ENCODE data around the gene SUFU.
A peak's percentile ranks its signal among the peaks of the same experiment; 100 is the strongest.

Gene SUFU

DNA sequence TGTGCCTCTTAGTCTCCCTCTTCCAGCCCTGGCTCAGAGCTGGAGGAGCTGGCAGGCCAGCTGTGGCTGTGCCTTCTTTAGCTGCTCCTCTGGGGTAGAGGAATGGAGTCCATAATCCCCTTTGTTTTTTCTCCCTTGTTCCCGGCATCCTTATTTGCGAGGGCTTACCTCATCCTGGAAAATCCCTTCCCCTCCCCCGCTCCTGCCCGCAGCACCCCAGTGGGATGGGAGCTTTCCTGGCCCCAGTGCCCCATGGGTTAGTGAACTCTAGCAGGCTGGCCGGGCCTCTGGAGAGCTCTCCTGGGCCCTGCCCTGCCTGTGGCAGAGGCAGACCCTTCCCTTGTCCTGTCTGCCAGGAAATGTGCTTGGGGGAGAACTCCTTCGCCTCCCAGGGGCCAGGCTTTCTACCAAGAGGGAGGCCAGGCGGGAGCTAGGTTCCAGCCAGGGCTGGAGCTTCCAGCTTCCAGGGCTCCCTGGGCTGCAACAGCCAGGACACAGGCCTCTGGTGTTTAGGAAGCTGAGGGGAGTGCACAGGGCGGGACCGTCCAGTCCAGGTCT, 124.0 kb downstream of the SUFU start:
- Histone ChIP-seq H3K36me3 (ENCODE audit: insufficient read depth, insufficient read length, low read length) (peaks cover 11% of the 10 kb centered on the region), H3K4me1 (ENCODE audit: insufficient read depth, insufficient read length) (peaks cover 31% of the 10 kb centered on the region), H3K9ac (ENCODE audit: insufficient read length, low read depth) (peak overlapping the region; percentile 76), H3K4me3 (ENCODE audit: insufficient read length, low read depth) (no peak overlapping the region), H3K27me3 (ENCODE audit: insufficient read depth, insufficient read length) (no peaks in the 10 kb centered on the region), H3K9me3 (ENCODE audit: insufficient read depth, low read length) (0 out of 2 replicates have a peak, but pooled peaks cover 7% of the 10 kb centered on the region)
- peak; percentile 72 for DNase-seq (ENCODE audit: low read depth, low spot score)
- TF ChIP-seq ZNF274 (IDR thresholded peaks at IDR 0.05; ENCODE audit: low read depth, low read length) (no peak), YY1 (IDR thresholded peaks at IDR 0.05; ENCODE audit: insufficient read depth, insufficient read length) (no peak), SUZ12 (IDR thresholded peaks at IDR 0.05; ENCODE audit: extremely low read depth, insufficient read depth, insufficient read length) (no peak)

DNA sequence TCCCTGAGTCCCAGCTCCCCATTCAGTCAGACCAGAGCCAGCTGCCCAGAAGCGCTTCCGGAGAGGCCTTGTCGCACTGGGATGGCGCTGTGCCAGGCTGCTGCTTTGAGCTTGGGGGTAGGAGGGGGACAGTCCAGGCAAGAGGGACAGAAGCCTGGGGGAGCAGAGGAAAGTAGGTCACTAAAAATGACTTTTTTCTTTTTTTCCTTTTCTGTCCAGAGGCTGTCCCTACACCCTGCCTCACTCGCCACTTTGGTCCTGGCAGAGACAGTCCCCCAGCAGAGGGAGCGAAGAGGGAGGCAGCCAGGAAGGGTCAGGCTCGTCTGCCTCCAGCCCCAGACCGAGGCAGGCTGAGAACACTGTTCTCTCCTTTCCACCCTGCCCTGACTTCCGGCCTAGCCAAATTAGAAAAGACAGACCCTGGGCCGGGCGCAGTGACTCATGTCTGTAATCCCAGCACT, 124.7 kb downstream of the SUFU start:
- Histone ChIP-seq H3K4me1 (ENCODE audit: insufficient read depth, insufficient read length) (peaks cover 33% of the 10 kb centered on the region), H3K9ac (ENCODE audit: insufficient read length, low read depth) (peak overlapping the region; percentile 74), H3K9me3 (ENCODE audit: insufficient read depth, low read length) (0 out of 2 replicates have a peak, but pooled peaks cover 7% of the 10 kb centered on the region), H3K36me3 (ENCODE audit: insufficient read depth, insufficient read length, low read length) (peaks cover 11% of the 10 kb centered on the region), H3K4me3 (ENCODE audit: insufficient read length, low read depth) (no peak overlapping the region), H3K27me3 (ENCODE audit: insufficient read depth, insufficient read length) (no peaks in the 10 kb centered on the region)
- no peak for TF ChIP-seq SUZ12 (IDR thresholded peaks at IDR 0.05; ENCODE audit: extremely low read depth, insufficient read depth, insufficient read length)
- no peak for TF ChIP-seq ZNF274 (IDR thresholded peaks at IDR 0.05; ENCODE audit: low read depth, low read length)
- no peak for DNase-seq (ENCODE audit: low read depth, low spot score)

DNA sequence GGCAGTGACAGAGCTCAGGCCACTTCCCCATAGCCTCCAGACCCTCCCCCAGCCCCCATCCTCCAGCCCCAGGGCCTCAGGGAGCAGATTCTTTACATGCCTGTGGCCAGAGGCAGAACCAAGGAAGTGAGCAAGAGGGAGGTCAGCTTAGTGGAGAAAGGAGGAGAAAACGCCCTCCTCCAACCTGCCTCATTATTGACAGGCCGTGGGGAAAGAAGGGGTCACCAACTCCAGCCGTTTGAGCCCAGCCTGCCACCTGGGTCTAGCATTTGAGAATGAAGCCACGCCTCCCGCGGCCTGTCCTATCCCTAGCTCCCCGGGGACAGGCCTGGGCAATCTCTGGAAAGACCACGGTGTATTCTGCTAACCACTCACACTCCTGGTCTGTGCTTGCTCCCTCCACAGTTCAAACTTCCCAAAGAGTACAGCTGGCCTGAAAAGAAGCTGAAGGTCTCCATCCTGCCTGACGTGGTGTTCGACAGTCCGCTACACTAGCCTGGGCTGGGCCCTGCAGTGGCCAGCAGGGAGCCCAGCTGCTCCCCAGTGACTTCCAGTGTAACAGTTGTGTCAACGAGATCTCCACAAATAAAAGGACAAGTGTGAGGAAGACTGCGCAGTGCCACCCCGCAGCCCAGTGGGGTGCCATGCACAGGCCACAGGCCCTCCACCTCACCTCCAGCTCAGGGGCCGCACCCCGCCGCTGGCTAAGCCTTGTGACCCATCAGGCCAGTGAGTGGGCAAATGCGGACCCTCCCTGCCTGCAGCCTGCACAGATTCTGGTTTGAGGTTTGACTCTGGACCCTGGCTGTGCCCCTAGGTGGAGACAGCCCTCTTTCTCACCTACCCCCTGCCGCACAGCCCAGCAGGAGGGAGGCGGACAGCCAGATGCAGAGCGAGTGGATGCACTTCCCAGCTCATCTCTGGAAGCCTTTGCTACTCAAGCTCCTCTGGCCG, 126.2 kb downstream of the SUFU start:
- Histone ChIP-seq H3K36me3 (ENCODE audit: insufficient read depth, insufficient read length, low read length) (peaks cover 11% of the 10 kb centered on the region), H3K4me1 (ENCODE audit: insufficient read depth, insufficient read length) (peaks cover 40% of the 10 kb centered on the region), H3K4me3 (ENCODE audit: insufficient read length, low read depth) (peak overlapping the region; percentile 0), H3K9ac (ENCODE audit: insufficient read length, low read depth) (peak overlapping the region; percentile 63), H3K9me3 (ENCODE audit: insufficient read depth, low read length) (no peaks in the 10 kb centered on the region), H3K27me3 (ENCODE audit: insufficient read depth, insufficient read length) (no peaks in the 10 kb centered on the region)
- no peak for TF ChIP-seq SUZ12 (IDR thresholded peaks at IDR 0.05; ENCODE audit: extremely low read depth, insufficient read depth, insufficient read length)
- no peak for TF ChIP-seq ZNF274 (IDR thresholded peaks at IDR 0.05; ENCODE audit: low read depth, low read length)
- no peak for TF ChIP-seq YY1 (IDR thresholded peaks at IDR 0.05; ENCODE audit: insufficient read depth, insufficient read length)
- peak; percentile 86 for DNase-seq (ENCODE audit: low read depth, low spot score)

DNA sequence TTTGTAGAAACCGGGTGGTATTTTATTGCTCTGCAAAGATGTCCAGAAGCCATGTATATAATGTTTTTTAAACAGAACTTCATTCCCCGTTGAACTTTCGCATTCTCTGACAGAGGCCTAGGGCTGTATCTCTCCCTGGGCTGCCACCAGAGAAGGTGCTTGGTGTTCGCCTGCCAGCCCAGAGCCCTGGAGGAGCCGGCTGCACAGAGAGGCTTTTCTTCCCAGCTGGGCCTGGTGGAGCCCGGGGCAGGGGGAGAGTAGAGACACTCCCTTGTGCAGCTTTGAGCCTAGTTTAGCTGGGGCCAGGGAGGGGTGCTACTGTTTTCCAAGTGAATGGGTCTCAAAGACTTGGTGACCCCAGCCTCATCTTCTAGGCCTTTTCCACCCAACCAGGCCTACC, 126.9 kb downstream of the SUFU start:
- Histone ChIP-seq H3K4me1 (ENCODE audit: insufficient read depth, insufficient read length) (peaks cover 40% of the 10 kb centered on the region), H3K36me3 (ENCODE audit: insufficient read depth, insufficient read length, low read length) (peaks cover 11% of the 10 kb centered on the region), H3K9ac (ENCODE audit: insufficient read length, low read depth) (peak overlapping the region; percentile 63), H3K4me3 (ENCODE audit: insufficient read length, low read depth) (no peak overlapping the region), H3K9me3 (ENCODE audit: insufficient read depth, low read length) (no peaks in the 10 kb centered on the region), H3K27me3 (ENCODE audit: insufficient read depth, insufficient read length) (no peaks in the 10 kb centered on the region)
- no peak for DNase-seq (ENCODE audit: low read depth, low spot score)
- TF ChIP-seq ZNF274 (IDR thresholded peaks at IDR 0.05; ENCODE audit: low read depth, low read length): no peak
- no peak for TF ChIP-seq SUZ12 (IDR thresholded peaks at IDR 0.05; ENCODE audit: extremely low read depth, insufficient read depth, insufficient read length)
- TF ChIP-seq YY1 (IDR thresholded peaks at IDR 0.05; ENCODE audit: insufficient read depth, insufficient read length): no peak

GRCh38 chr10:102631525-102632393, 128.0 kb downstream of the SUFU start:
- Histone ChIP-seq H3K27me3 (ENCODE audit: insufficient read depth, insufficient read length) (no peaks in the 10 kb centered on the region), H3K4me3 (ENCODE audit: insufficient read length, low read depth) (no peak overlapping the region), H3K36me3 (ENCODE audit: insufficient read depth, insufficient read length, low read length) (peaks cover 11% of the 10 kb centered on the region), H3K4me1 (ENCODE audit: insufficient read depth, insufficient read length) (peaks cover 36% of the 10 kb centered on the region), H3K9ac (ENCODE audit: insufficient read length, low read depth) (peak overlapping the region; percentile 50), H3K9me3 (ENCODE audit: insufficient read depth, low read length) (no peaks in the 10 kb centered on the region)
- TF ChIP-seq SUZ12 (IDR thresholded peaks at IDR 0.05; ENCODE audit: extremely low read depth, insufficient read depth, insufficient read length) (no peak), ZNF274 (IDR thresholded peaks at IDR 0.05; ENCODE audit: low read depth, low read length) (no peak), YY1 (IDR thresholded peaks at IDR 0.05; ENCODE audit: insufficient read depth, insufficient read length) (no peak)
- no peak for DNase-seq (ENCODE audit: low read depth, low spot score)

DNA sequence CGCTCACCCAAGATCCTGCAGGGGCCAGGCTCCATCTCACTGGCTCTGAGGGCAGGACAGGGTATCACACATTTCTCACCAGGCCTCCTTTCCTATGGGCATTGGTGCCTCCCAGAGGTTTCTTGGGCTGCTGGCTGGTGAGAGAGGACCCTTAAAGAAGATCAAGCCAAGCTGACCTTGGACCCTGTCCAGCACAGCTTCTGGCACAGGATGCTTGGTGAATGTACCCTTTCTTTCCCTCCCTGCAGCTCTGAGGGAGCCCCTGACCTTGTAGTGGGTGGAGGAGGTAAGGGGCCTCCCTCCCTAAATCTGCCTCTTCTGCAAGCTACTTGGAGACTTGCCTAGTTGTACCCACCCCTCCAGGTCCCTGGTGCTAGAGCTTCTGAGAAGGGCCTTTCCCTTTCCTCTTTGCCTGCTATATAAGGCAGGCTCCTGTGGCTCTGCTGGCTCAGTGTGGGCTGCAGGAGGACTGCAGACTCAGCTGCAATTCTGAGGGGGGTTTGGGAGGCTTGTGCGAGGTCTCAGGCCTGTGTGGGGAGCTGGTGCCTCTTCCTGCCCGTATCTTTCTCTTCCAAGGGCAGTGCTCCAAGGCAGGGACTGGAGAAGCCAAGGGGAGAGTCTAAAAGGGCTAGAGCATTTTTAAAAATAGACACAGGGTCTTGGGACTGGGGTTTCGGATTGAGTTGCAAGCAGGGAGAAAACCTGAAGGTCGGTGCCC, 128.8 kb downstream of the SUFU start:
- DNase-seq (ENCODE audit: low read depth, low spot score): no peak
- Histone ChIP-seq H3K9me3 (ENCODE audit: insufficient read depth, low read length) (no peaks in the 10 kb centered on the region), H3K36me3 (ENCODE audit: insufficient read depth, insufficient read length, low read length) (peaks cover 11% of the 10 kb centered on the region), H3K27me3 (ENCODE audit: insufficient read depth, insufficient read length) (no peaks in the 10 kb centered on the region), H3K9ac (ENCODE audit: insufficient read length, low read depth) (peak overlapping the region; percentile 13), H3K4me3 (ENCODE audit: insufficient read length, low read depth) (no peak overlapping the region), H3K4me1 (ENCODE audit: insufficient read depth, insufficient read length) (peaks cover 33% of the 10 kb centered on the region)
- TF ChIP-seq SUZ12 (IDR thresholded peaks at IDR 0.05; ENCODE audit: extremely low read depth, insufficient read depth, insufficient read length): no peak
- no peak for TF ChIP-seq ZNF274 (IDR thresholded peaks at IDR 0.05; ENCODE audit: low read depth, low read length)
- no peak for TF ChIP-seq YY1 (IDR thresholded peaks at IDR 0.05; ENCODE audit: insufficient read depth, insufficient read length)
